SK-N-SH treated with all-trans-retinoic acid at 6 μM for 48 hours (cell line): ENCODE results near the gene GSAP.

Experiments
- PATZ1 ChIP-seq: fragments of 250-450 bp; sonication (Bioruptor Pico); IDR thresholded peaks from 2 replicates; pipeline ENCODE4 v1.8.0; 2020; ENCODE audit warnings: mild to moderate bottlenecking, moderate library complexity, borderline replicate concordance
- PPARA ChIP-seq: fragments of 250-450 bp; sonication (Bioruptor Pico); IDR thresholded peaks from 2 replicates; pipeline ENCODE4 v1.5.0; 2020; ENCODE audit warnings: mild to moderate bottlenecking, borderline replicate concordance
- ZFP3 ChIP-seq: fragments of 250-450 bp; sonication (Bioruptor Pico); IDR thresholded peaks from 2 replicates; pipeline ENCODE4 v1.5.0; 2020; ENCODE audit warnings: mild to moderate bottlenecking, moderate library complexity

- TF ChIP-seq ZFP3 (CRISPR knock-in tag) (no peak), PATZ1 (no peak), PPARA (CRISPR knock-in tag) (no peak)
Observed at GRCh38 chr7:77458786-77459185, 42.6 kb upstream of the GSAP start.
